Left renal pelvis (tissue), 4 donors: ENCODE results near the gene TUBG1. TPM values are rescaled to one million over a fixed set of nuclear protein-coding genes. Genes with fewer than 3 reads are reported as not detected.
"Not testable (repeated sequence)": the region's sequence is repeated elsewhere in the genome, so short reads cannot be mapped to it uniquely, and the experiment has no call there.

Experiments
- DNase-seq, 4 donors: peaks; one replicate each; pipeline ENCODE4 v3.0.0-alpha.2; 2013; ENCODE audit warnings: low read depth in 4 of 4, low spot score in 3 of 4
- polyA plus RNA-seq, 4 donors: library from polyadenylated mRNA; unstranded; fragments of 120-200 nt; gene quantifications; one replicate each; pipeline ENCODE4 v1.2.1, GENCODE V29; 2013; ENCODE audit not compliant: insufficient read length in 4 of 4

TUBG1 gene
- polyA plus RNA-seq, 4 donors, result 32.6 to 57.1 (median 52.7) TPM

- not testable (repeated sequence) for DNase-seq
These were observed 12.5 kb downstream of the TUBG1 start for GRCh38 chr17:42621987-42622386.

- DNase-seq, result no peak
These were observed 13.8 kb downstream of the TUBG1 start for GRCh38 chr17:42623271-42623670.

GRCh38 chr17:42623732-42624596, 14.5 kb downstream of the TUBG1 start:
- DNase-seq, result no peak

- DNase-seq, result not testable (repeated sequence)
These were observed 17.7 kb downstream of the TUBG1 start for GRCh38 chr17:42627032-42627764.

GRCh38 chr17:42629411-42630009, 20.0 kb downstream of the TUBG1 start:
- no peak for DNase-seq

GRCh38 chr17:42632949-42633444, 23.5 kb downstream of the TUBG1 start:
- DNase-seq, result no peak

- no peak for DNase-seq
These were observed 30.1 kb downstream of the TUBG1 start for GRCh38 chr17:42639525-42640113.

GRCh38 chr17:42640121-42640520, 30.6 kb downstream of the TUBG1 start:
- DNase-seq, result no peak

GRCh38 chr17:42642336-42642735, 32.9 kb downstream of the TUBG1 start:
- no peak for DNase-seq

- no peak for DNase-seq
These were observed 38.3 kb downstream of the TUBG1 start for GRCh38 chr17:42647778-42648177.

GRCh38 chr17:42651392-42651791, 41.9 kb downstream of the TUBG1 start:
- no peak for DNase-seq

GRCh38 chr17:42653179-42654124, 44.0 kb downstream of the TUBG1 start:
- DNase-seq, result no peak

GRCh38 chr17:42655528-42655927, 46.0 kb downstream of the TUBG1 start:
- DNase-seq, result no peak

GRCh38 chr17:42657824-42658588, 48.5 kb downstream of the TUBG1 start:
- DNase-seq, result no peak

GRCh38 chr17:42659079-42659931, 49.8 kb downstream of the TUBG1 start, which contains the start of gene TUBG2:
Gene TUBG2 (plus strand): TSS chr17:42659284. CDS start chr17:42659504, 220 bp downstream.
- DNase-seq, result peak in 3 of 4 donors; percentile 82 to 86 (median 86)

- not testable (repeated sequence) for DNase-seq
These were observed 50.4 kb downstream of the TUBG1 start for GRCh38 chr17:42659932-42660274.

GRCh38 chr17:42660692-42661345, 51.3 kb downstream of the TUBG1 start:
- DNase-seq, result no peak
